DMS 273 (cell line): ENCODE data around the gene UROS.
A peak's percentile ranks its signal among the peaks of the same experiment; 100 is the strongest.

Experiments
- DNase-seq: peaks from one replicate; lab custom pipeline; 2025; ENCODE audit not compliant: unreplicated experiment; lab: John Stamatoyannopoulos, UW

UROS gene

DNA sequence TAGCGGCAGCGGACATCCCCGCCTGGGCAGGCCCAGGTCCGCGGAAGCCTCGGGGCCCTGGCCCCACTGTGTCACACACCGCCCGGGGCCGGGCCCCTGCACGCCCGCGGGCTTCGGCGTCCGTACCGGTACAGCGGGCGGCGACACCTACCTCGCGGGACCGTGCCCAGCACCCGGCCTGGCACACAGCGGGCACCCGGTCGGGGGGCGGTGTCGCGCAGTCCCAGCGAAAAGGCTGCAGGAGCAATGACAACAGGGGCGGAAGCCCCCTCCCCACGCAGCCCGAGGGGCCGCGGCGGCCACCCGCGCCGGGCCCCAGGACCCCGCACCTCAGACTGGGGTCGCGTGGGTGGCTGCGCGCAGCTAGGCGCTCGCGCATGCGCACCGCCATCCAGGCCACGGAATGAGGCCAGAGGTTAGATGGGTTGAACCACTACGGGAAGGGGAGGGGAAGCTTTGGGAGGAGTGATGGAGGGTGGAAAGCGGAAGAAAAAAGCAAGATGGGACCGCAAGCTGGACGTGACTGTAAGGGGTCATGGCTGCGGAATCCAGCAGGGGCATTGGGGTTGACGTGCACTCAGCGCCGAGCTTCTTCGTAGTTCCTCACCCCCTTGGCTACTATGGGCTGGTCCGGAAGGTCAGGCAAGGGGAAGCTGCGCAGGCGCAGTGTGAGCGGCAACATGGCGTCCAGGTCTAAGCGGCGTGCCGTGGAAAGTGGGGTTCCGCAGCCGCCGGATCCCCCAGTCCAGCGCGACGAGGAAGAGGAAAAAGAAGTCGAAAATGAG, at the start of gene UROS, which contains the start of gene BCCIP:
UROS (minus strand) TSS at position 381 of the 785 bp plus-strand sequence. CDS start 6,759 bp downstream, outside the sequence.
BCCIP (plus strand) TSS at position 669 of the 785 bp plus-strand sequence; CDS start at position 681, 12 bp downstream.
- DNase-seq: peak; percentile 94

DNA sequence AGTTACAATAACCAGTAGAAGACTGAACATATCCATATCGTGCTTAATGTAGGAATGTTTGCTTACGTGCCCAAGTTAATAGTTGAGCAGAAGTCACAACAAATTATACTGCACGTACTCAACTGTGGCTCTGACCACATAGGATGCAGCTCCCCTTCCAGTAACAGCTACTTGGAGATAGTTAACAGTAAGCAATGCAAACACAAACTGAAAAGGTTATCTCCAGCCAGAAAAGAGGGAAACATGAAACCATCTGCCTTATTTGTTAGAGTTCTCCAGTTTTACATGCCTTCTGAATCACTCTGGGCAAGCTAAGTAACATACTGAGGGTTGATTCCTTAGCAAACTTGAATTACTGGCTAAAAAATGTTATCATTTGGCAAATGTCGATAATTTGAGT, 48.3 kb upstream of the UROS start:
- no peak for DNase-seq

- DNase-seq: peak; percentile 50
These were observed 45.4 kb upstream of the UROS start for GRCh38 chr10:125868372-125868975.

DNA sequence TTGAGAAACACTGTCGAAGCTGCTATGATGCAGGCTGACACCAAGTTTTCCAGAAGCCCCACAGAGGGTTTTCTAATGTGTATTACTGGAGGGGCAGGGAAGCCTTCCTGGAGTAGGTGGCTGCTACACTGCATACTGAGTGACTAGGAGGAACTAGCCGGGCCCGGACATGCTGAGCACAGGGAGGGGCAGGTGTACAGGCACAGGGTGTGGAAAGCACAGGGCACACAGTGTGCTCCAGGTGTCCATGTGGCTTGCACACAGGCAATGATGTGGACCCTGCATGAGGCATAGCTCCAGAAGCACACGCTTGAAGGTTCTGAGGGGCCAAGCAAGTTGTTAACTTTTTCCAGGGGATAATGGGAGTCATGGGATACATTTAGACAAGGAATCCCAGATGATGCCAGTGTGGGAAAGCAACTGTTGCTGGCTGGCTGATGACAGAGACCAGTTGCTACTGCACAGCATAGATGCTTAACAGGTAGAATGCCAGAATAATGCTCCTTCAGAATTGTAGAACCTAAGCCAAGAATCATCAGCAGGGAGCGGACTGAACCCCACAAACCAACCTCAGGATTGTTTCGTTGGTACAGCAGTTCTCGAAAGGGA, 43.5 kb upstream of the UROS start:
- DNase-seq: no peak

GRCh38 chr10:125865120-125865519, 42.1 kb upstream of the UROS start:
- DNase-seq: no peak

DNA sequence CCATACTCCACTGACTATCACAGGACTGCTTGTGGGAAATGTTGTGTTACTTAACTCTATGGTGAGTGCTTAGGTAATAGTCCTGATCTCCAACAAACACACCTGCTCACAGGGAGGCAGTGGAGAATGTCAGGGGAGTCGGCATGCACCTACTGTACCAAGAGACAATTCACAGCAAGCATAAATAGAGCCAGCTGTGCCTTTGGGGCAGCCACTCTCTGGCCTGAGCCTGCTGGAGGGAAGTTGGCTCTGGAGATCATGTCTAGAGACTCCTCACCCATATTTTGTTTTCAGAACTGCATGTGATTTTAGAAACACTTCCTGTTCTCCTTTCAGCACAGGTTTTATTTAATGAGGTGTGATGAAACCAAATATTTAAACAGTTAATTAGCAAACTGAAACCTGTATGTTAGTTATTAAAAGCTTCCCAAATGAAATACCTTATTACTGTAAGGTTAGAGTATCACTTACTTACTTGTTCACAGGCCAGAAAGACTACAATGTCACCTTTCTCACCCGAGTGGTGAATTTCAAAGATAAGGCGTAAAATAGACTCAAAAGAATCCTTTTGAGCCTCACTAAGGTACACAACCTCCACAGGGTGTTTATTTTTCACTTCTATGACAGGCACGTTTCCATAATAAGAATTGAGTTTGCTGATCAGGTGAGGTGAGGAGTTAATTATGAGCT, 36.2 kb upstream of the UROS start:
- DNase-seq: no peak

- DNase-seq: no peak
These were observed 34.2 kb upstream of the UROS start for GRCh38 chr10:125857185-125857760.

DNA sequence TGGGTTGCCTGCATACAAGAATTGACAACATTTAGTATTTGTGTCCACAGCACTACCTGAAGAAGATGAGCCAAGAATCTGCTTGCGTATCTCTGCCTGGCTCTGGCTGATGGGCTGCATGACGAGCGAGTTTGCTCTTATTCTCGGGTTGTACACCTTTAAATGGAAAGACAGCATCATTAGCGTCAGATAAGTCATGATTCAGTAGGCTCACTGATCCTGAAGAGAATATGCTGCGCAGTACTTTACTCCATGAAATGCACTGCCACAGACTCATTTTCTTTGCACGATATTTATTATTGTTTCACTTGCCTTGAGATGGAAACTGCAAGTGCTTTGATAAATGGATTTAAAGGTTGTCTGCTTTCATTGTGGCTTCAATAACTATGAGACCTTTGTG, 29.4 kb upstream of the UROS start:
- DNase-seq: no peak

DNA sequence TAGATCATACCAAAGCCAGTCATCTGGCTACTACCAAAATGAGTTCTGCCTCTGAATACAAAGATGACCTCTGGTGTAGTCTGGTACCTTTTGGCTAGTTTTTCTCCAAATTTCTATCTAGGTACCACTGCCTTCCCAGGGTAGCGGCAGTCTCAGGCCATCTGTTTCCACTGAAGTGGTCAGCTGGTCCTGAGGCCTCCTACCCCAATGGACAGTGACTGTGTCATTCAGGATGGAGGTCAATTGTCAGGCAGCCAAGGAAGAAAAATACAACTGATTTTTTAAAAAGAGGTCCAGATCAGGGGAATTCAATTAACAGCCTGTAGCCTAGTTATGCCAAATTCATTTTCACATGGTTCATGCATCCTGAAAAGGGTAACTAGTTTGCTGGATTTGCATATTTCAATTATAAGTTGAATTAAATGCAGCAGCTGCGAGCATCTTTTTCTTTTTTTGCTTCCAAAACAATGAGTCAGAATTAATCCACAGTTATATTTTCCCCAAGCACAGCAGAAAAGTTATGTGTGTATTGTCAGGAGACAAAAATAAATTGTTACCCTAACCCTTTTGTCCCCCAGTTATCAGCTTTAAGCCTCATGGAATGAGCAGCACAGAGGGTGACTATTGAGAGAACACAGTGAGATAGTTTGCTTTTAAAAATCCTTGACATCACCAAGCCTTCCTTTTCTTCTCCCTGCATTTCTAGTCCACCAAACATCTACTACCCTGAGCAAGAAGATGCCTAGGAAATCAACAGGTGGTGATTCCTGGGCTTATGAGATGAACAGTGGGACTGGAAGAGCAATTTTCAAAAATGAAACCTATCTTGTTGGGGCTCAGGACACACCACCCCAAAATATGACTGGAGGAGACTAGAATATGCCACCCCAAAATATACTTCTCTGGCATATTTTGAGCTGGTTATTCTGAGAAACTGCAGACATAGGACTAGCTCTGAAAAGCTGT, 28.0 kb upstream of the UROS start:
- no peak for DNase-seq

GRCh38 chr10:125849448-125849847, 26.4 kb upstream of the UROS start:
- DNase-seq: no peak

DNA sequence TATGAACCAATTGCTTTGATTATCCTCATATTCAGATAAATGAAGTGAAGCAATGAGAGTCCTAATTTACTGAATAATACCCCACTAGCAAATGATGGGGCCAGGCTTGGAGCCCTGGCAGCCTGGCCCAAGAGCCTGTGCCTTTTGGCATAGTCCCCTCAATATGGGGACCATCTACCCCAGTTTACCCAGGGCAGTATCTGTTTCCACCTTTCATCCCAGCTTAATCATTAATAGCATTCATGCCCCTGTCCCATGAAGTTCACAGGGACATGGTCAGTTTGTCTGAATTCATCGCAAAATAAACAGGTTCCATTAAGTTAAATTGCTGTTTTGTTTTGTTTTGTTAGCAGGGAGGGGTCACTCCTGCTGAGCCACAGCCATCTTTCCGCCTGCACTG, 25.8 kb upstream of the UROS start:
- DNase-seq: no peak

DNA sequence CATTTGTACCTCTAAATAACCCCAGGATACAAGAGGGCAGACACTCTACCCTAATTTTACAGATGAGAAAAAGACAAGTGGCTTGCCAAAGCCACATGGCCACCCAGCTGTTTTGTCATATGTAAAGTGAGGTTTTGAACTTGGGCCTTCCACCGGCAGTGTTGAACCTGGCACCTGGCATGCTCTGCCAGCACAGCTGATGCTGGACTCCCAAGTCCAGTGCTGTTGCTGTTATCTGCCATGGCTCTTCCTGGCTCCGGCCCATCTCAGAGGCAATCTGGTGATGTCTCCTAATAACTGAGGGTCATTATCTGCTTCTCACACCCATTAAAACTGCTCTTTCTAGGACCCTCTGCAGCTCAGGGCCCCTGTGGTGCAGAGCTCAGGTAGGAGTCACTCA, 25.3 kb upstream of the UROS start:
- DNase-seq: no peak

GRCh38 chr10:125846894-125847293, 23.8 kb upstream of the UROS start:
- DNase-seq: no peak

DNA sequence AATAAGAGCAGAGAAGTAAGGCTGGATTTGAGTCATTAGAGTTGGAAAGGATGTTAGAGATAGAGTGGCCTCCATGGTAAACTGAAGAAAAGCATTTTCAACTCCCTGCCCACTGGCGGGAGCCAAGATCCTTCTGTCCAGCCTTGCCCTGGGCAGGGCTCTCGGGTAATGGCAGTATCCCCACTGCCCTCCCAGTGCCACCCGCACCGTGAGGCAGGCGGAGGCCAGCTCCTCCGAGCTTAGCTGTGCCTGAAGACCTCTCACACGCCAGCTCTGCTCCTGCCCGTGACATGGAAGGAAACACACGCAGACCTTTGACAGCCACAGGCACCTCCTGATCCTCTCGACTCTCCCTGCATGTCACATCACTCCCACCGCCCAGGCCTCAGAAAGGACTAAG, 22.6 kb upstream of the UROS start:
- DNase-seq: no peak

DNA sequence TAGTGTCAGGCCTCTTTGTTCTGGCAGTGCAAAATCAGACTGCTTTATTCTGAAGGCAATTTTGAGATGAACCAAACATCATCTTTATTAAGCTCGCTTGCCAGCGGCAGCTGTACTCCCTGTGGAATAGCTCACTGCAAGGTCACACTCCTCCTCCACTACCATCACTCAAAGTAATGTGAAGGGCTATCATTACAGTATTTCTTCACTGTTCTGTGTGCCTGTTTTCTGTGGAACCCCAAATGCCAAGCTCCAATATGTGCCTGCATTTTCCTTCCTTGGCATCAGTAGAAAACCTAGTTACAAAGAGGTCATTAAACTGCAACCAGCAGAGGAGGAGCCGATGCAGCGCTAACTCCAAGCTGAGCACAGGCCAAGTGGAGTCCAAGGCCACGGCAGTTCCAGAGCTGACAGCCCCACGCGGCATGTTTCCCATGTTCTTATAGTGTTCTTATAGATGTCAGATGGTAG, 21.7 kb upstream of the UROS start:
- DNase-seq: no peak

GRCh38 chr10:125843603-125844329, 20.7 kb upstream of the UROS start:
- no peak for DNase-seq

- DNase-seq: no peak
These were observed 17.9 kb upstream of the UROS start for GRCh38 chr10:125840955-125841354.

DNA sequence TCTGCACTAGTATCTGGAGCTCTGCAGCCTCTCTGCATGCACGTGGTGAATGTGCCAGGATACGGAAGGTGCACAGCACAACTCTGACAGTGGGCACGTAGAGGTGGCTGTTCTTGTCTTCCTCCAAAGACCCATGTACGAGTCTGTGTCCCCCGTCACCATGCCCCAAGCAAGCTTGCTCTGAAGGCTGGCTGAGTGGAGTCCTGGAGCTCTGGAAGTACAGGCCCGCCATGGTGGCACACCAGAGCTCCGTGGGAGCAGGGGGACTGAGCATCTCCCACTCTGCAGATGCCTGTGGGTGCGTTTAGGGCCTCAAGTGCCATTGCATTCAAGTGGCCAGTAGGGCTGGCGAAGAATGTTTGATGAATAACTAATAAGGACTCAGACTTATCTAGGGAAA, 17.3 kb upstream of the UROS start:
- DNase-seq: no peak
